ENCODE measurements around the gene RPL37. TPM values are rescaled to one million over a fixed set of nuclear protein-coding genes. Genes with fewer than 3 reads are reported as not detected.
"Not testable (repeated sequence)": the region's sequence is repeated elsewhere in the genome, so short reads cannot be mapped to it uniquely, and the experiment has no call there.

Gene RPL37
- total RNA-seq = 714 to 807 TPM (median 721 TPM) in 3 replicates
- long read RNA-seq, full-length matches to known transcripts = 130 of 178 reads
- long read RNA-seq, partial matches to known transcripts = 45 of 178 reads
- long read RNA-seq, other reads (novel, unspliced or antisense) = 3 of 178 reads

DNA sequence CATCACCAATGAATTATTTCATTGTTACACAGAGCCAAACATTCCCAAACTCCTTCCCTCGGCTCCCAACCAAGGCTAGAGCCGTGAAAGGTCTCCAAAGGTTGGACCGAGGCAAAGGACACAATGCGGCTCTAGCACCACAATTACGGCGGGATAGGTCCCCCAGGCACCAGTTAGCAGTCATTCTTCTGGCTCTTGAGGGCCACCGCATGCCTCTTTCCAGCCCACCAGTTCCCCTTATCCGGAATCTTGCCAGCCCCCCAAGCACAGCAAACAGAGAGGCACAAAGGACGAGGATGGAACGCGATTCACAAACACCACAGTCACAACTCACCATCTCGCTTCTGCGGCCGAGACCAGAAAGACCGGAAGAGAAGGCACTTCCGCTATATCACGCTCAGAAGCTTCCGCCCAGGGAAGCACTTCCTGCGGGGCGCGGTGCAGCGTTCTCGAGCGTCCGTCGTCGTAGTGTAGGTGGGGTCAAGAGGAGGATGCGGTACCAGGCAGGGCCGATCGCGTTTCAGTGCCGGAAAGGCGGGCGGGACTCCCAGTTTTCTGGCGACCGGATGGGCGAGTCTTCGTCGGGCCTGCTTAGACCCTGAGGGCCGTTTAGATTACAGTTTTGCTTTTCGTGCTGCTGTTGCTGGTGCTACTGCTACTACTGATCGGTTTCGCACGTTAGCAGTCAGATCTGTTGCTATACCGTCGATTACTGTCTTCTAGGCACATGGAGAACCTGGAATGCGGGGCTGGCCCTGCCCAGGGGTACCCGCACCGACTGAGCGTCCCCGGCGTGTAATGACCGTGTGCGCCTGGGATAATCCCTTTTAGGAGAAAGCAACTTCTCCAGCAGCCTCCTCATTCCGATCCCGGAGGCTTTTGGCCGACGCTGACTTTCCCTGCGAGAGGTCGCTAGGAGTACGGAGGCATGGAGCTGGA, at the start of gene RPL37:
Gene RPL37 (minus strand): TSS at position 374 of the 939 bp plus-strand sequence. CDS start 37 bp downstream, at position 337.
- H3K27me3 Mint-ChIP-seq (ENCODE audit: low read depth) = peaks cover 4% of the 10 kb centered on the region
- H3K4me1 Mint-ChIP-seq (ENCODE audit: low read depth) = peaks cover 42% of the 10 kb centered on the region
- peak; percentile 98 for DNase-seq (ENCODE audit: low spot score)
- TF ChIP-seq, protein P1, sequence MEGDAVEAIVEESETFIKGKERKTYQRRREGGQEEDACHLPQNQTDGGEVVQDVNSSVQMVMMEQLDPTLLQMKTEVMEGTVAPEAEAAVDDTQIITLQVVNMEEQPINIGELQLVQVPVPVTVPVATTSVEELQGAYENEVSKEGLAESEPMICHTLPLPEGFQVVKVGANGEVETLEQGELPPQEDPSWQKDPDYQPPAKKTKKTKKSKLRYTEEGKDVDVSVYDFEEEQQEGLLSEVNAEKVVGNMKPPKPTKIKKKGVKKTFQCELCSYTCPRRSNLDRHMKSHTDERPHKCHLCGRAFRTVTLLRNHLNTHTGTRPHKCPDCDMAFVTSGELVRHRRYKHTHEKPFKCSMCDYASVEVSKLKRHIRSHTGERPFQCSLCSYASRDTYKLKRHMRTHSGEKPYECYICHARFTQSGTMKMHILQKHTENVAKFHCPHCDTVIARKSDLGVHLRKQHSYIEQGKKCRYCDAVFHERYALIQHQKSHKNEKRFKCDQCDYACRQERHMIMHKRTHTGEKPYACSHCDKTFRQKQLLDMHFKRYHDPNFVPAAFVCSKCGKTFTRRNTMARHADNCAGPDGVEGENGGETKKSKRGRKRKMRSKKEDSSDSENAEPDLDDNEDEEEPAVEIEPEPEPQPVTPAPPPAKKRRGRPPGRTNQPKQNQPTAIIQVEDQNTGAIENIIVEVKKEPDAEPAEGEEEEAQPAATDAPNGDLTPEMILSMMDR (IDR thresholded peaks at IDR 0.05) = no peak
- H3K27ac Mint-ChIP-seq (ENCODE audit: unreplicated experiment) = peak within 1 kb of the TSS; percentile 98
- H3K4me3 Mint-ChIP-seq (ENCODE audit: unreplicated experiment) = peak within 1 kb of the TSS; percentile 97
- H3K9me3 Mint-ChIP-seq (ENCODE audit: low read depth) = no peaks in the 10 kb centered on the region
- peaks cover 38% of the 10 kb centered on the region for H3K36me3 Mint-ChIP-seq (ENCODE audit: low read depth)

DNA sequence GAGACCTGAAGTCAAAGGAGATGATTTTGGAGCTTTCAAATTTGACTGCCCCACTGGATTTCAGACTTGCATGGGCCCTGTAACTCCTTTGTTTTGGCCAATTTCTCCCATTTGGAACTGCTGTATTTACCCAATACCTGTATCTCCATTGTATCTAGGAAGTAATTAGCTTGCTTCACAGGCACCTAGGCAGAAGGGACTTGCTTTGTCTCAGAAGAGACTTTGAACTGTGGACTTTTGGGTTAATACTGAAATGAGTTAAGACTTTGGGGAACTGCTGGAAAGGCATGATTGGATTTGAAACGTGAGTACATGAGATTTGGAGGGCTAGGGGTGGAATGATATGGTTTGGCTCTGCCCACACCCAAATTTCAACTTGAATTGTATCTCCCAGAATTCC, 48.0 kb upstream of the RPL37 start:
- H3K4me3 Mint-ChIP-seq (ENCODE audit: unreplicated experiment); H3K9me3 Mint-ChIP-seq (ENCODE audit: low read depth); H3K27ac Mint-ChIP-seq (ENCODE audit: unreplicated experiment); H3K4me1 Mint-ChIP-seq (ENCODE audit: low read depth); H3K36me3 Mint-ChIP-seq (ENCODE audit: low read depth); DNase-seq (ENCODE audit: low spot score): not testable (repeated sequence)
- peaks cover 29% of the 10 kb centered on the region for H3K27me3 Mint-ChIP-seq (ENCODE audit: low read depth)

DNA sequence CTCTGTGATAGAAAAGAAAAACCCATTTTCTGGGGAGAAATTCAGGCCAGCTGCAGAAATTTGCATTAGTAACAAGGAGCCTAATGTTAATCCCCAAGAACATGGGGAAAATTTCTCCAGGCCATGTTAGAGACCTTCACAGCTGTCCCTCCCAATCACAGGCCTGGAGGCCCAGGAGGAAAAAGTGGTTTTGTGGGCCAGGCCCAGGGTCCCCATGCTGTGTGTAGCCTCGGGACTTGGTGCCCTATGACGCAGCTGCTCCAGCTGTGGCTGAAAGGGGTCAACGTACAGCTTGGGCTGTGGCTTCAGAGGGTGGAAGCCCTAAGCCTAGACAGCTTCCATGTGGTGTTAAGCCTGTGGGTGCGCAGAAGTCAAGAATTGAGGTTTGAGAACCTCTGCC, 47.3 kb upstream of the RPL37 start:
- H3K36me3 Mint-ChIP-seq (ENCODE audit: low read depth) = peaks cover 8% of the 10 kb centered on the region

DNA sequence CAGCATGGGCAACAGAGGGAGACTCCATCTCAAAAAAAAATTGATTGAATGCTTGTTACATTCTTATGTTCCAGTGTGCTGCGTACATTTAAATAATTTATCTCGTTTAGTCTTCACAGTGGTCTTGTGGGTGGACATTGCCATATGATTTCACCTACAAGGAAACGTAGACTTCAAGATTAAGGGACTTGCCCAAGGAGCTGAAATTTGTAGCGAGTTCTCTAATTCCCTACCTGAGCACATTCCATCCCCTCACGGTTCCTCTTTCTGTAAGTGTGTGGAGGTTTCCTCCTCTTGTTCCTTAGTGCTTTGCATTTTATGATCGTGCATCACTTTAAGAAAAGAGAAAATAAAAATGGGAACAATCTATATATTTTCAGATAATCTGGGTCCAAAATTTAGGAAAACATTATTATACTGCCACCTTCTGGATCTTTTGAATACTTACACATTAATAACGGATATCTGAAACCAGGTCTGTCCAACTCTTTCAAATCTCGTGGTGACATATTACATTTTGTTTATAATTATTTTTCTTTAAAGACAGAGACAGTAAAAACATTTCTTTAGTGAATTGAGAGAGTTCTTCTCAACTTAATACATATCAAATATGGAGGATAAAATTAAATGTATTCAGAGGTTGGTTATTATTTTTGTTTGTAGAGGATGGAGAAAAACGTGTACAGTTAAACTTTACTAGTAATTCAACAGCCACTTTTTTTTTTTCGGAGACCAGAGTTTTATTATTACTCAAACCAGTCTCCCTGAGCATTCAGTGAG, 44.3 kb upstream of the RPL37 start:
- TF ChIP-seq, protein P1 (IDR thresholded peaks at IDR 0.05) = peak; percentile 89
- Mint-ChIP-seq H3K36me3 (ENCODE audit: low read depth) (peaks cover 10% of the 10 kb centered on the region), H3K4me3 (ENCODE audit: unreplicated experiment) (no peak overlapping the region), H3K4me1 (ENCODE audit: low read depth) (no peaks in the 10 kb centered on the region), H3K27me3 (ENCODE audit: low read depth) (peaks cover 30% of the 10 kb centered on the region), H3K27ac (ENCODE audit: unreplicated experiment) (no peak overlapping the region), H3K9me3 (ENCODE audit: low read depth) (peaks cover 5% of the 10 kb centered on the region)
- no peak for DNase-seq (ENCODE audit: low spot score)

More for the DNA sequence above, 47.3 kb upstream of the RPL37 start:
- no peak overlapping the region for H3K27ac Mint-ChIP-seq (ENCODE audit: unreplicated experiment)
- no peak overlapping the region for H3K4me3 Mint-ChIP-seq (ENCODE audit: unreplicated experiment)
- H3K27me3 Mint-ChIP-seq (ENCODE audit: low read depth) = peaks cover 26% of the 10 kb centered on the region
- TF ChIP-seq, protein P1 (IDR thresholded peaks at IDR 0.05) = no peak
- no peak for DNase-seq (ENCODE audit: low spot score)
- peaks cover 5% of the 10 kb centered on the region for H3K9me3 Mint-ChIP-seq (ENCODE audit: low read depth)
- no peaks in the 10 kb centered on the region for H3K4me1 Mint-ChIP-seq (ENCODE audit: low read depth)

DNA sequence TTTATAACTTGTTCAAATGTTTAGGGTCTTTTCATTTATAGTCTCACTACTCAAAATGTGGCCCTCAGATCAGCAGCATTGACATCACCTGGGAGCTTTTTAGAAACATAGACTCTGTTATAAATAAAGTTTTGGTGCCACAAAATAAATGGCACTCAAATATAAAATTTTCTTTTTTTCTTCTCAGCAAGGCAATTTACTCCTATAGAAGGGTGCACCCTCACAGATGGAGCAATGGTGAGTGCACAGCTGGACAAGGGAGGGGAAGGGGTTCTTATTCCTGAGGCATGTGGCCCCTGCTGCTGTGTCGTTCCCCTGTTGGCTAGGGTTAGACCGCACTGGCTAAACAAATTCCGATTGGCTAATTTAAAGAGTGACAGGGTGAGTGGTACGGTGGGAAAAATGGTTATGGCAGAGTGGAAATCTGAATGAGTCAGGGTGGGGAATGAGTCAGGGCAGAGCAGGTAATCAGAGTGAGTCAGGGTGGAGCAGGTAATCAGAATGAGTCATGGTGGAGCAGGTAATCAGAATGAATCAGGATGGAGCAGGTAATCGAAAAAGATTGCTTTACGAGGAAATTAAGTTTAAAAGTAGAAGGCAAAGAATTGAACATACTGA, 42.5 kb upstream of the RPL37 start:
- Mint-ChIP-seq H3K9me3 (ENCODE audit: low read depth) (peaks cover 5% of the 10 kb centered on the region), H3K4me1 (ENCODE audit: low read depth) (no peaks in the 10 kb centered on the region), H3K27ac (ENCODE audit: unreplicated experiment) (no peak overlapping the region), H3K4me3 (ENCODE audit: unreplicated experiment) (no peak overlapping the region), H3K27me3 (ENCODE audit: low read depth) (peaks cover 34% of the 10 kb centered on the region), H3K36me3 (ENCODE audit: low read depth) (peaks cover 10% of the 10 kb centered on the region)
- no peak for DNase-seq (ENCODE audit: low spot score)
- TF ChIP-seq, protein P1 (IDR thresholded peaks at IDR 0.05) = no peak
